Measurements from ENCODE around the gene GRHPR. TPM values are rescaled to one million over a fixed set of nuclear protein-coding genes. Genes with fewer than 3 reads are reported as not detected.

Gene GRHPR
- polyA plus RNA-seq, 1 donor from 2014 or later = 128 TPM

- Histone ChIP-seq H3F3A (ENCODE audit: insufficient read depth, low read length, poor library complexity, severe bottlenecking) (no peaks in the 10 kb centered on the region), H3K79me2 (replicated peaks; ENCODE audit: insufficient read depth, low read length) (no peaks in the 10 kb centered on the region), H3K9ac (ENCODE audit: low read length) (no peak overlapping the region), H3K9me3 (ENCODE audit: low read length) (no peaks in the 10 kb centered on the region), H3K9me2 (ENCODE audit: insufficient read depth, low read length) (no peaks in the 10 kb centered on the region), H3K4me3 (ENCODE audit: low read length) (no peak overlapping the region), H4K20me1 (ENCODE audit: insufficient read depth) (no peaks in the 10 kb centered on the region), H3K27me3 (ENCODE audit: insufficient read depth, low read depth, low read length) (no peaks in the 10 kb centered on the region), H3K4me2 (ENCODE audit: low read length) (no peak overlapping the region), H3K36me3 (ENCODE audit: insufficient read depth, low read length) (no peaks in the 10 kb centered on the region), H3K27ac (ENCODE audit: low read length) (no peak overlapping the region), H2AFZ (ENCODE audit: low read depth, low read length) (no peak overlapping the region)
- TF ChIP-seq MXI1 (conservative IDR thresholded peaks at IDR 0.05; ENCODE audit: poor library complexity, severe bottlenecking) = no peak
- no peak for TF ChIP-seq POLR2AphosphoS5 (IDR thresholded peaks at IDR 0.05)
- no peak for TF ChIP-seq RAD21 (conservative IDR thresholded peaks at IDR 0.05)
- no peak for TF ChIP-seq EP300 (conservative IDR thresholded peaks at IDR 0.05; ENCODE audit: poor library complexity, severe bottlenecking)
- no peak for TF ChIP-seq SMC3 (conservative IDR thresholded peaks at IDR 0.05; ENCODE audit: poor library complexity)
These were observed 17.1 kb upstream of the GRHPR start for GRCh38 chr9:37405350-37405749.

GRCh38 chr9:37405764-37406380 is 16.6 kb upstream of the GRHPR start:
- no peaks in the 10 kb centered on the region for H3K79me2 ChIP-seq (replicated peaks; ENCODE audit: insufficient read depth, low read length)
- H2AFZ ChIP-seq (ENCODE audit: low read depth, low read length) = no peak overlapping the region
- H3K4me2 ChIP-seq (ENCODE audit: low read length) = no peak overlapping the region
- no peak overlapping the region for H3K9ac ChIP-seq (ENCODE audit: low read length)
- no peaks in the 10 kb centered on the region for H3K9me2 ChIP-seq (ENCODE audit: insufficient read depth, low read length)
- H3K36me3 ChIP-seq (ENCODE audit: insufficient read depth, low read length) = no peaks in the 10 kb centered on the region
- no peaks in the 10 kb centered on the region for H3K9me3 ChIP-seq (ENCODE audit: low read length)
- no peaks in the 10 kb centered on the region for H4K20me1 ChIP-seq (ENCODE audit: insufficient read depth)
- TF ChIP-seq EP300 (conservative IDR thresholded peaks at IDR 0.05; ENCODE audit: poor library complexity, severe bottlenecking) (no peak), RAD21 (conservative IDR thresholded peaks at IDR 0.05) (no peak), MXI1 (conservative IDR thresholded peaks at IDR 0.05; ENCODE audit: poor library complexity, severe bottlenecking) (no peak), TAF1 (IDR thresholded peaks at IDR 0.05; ENCODE audit: low read depth) (no peak), EZH2 (IDR thresholded peaks at IDR 0.05; ENCODE audit: borderline replicate concordance, insufficient read depth, low read length, poor library complexity, severe bottlenecking) (no peak), POLR2AphosphoS5 (IDR thresholded peaks at IDR 0.05) (no peak), REST (IDR thresholded peaks at IDR 0.05; ENCODE audit: borderline replicate concordance) (no peak), SMC3 (conservative IDR thresholded peaks at IDR 0.05; ENCODE audit: poor library complexity) (no peak)
- TF ChIP-seq, protein P1, sequence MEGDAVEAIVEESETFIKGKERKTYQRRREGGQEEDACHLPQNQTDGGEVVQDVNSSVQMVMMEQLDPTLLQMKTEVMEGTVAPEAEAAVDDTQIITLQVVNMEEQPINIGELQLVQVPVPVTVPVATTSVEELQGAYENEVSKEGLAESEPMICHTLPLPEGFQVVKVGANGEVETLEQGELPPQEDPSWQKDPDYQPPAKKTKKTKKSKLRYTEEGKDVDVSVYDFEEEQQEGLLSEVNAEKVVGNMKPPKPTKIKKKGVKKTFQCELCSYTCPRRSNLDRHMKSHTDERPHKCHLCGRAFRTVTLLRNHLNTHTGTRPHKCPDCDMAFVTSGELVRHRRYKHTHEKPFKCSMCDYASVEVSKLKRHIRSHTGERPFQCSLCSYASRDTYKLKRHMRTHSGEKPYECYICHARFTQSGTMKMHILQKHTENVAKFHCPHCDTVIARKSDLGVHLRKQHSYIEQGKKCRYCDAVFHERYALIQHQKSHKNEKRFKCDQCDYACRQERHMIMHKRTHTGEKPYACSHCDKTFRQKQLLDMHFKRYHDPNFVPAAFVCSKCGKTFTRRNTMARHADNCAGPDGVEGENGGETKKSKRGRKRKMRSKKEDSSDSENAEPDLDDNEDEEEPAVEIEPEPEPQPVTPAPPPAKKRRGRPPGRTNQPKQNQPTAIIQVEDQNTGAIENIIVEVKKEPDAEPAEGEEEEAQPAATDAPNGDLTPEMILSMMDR (IDR thresholded peaks at IDR 0.05; ENCODE audit: poor library complexity, severe bottlenecking) = no peak
- no peak overlapping the region for H3K27ac ChIP-seq (ENCODE audit: low read length)
- no peaks in the 10 kb centered on the region for H3K27me3 ChIP-seq (ENCODE audit: insufficient read depth, low read depth, low read length)
- H3F3A ChIP-seq (ENCODE audit: insufficient read depth, low read length, poor library complexity, severe bottlenecking) = no peaks in the 10 kb centered on the region
- no peak overlapping the region for H3K4me3 ChIP-seq (ENCODE audit: low read length)
